HepG2 (cell line): ENCODE results near the gene RAPSN. TPM values are rescaled to one million over a fixed set of nuclear protein-coding genes. Genes with fewer than 3 reads are reported as not detected.
A peak's percentile ranks its signal among the peaks of the same experiment; 100 is the strongest.

Experiments used
- DR1 ChIP-seq: sonication (generic); formaldehyde crosslinking; IDR thresholded peaks from 2 replicates; pipeline ENCODE4 v1.8.0; 2021; ENCODE audit warnings: mild to moderate bottlenecking, missing genetic modification reagents, inconsistent platforms
- HNRNPLL ChIP-seq: fragments of 200-400 bp; formaldehyde crosslinking; IDR thresholded peaks from 2 replicates; pipeline ENCODE4 v1.6.1; 2017; ENCODE audit warnings: mild to moderate bottlenecking, low read depth, low read length; ENCODE audit not compliant: poor library complexity, severe bottlenecking
- MAFG ChIP-seq: sonication (generic); formaldehyde crosslinking; IDR thresholded peaks from 2 replicates; pipeline ENCODE4 v1.5.1; 2020; ENCODE audit warnings: mild to moderate bottlenecking, missing genetic modification reagents
- PLRG1 ChIP-seq: fragments of 450-650 bp; conservative IDR thresholded peaks from 2 replicates; pipeline ENCODE4 v1.6.1; 2016
- RELA ChIP-seq: sonication (generic); formaldehyde crosslinking; IDR thresholded peaks from 2 replicates; pipeline ENCODE4 v1.4.0; 2020; ENCODE audit warnings: missing genetic modification reagents
- ZBTB38 ChIP-seq: sonication (generic); formaldehyde crosslinking; IDR thresholded peaks from 2 replicates; pipeline ENCODE4 v1.5.1; 2020; ENCODE audit warnings: mild to moderate bottlenecking, missing genetic modification reagents
- ZNF326 ChIP-seq: sonication (generic); formaldehyde crosslinking; IDR thresholded peaks from 2 replicates; pipeline ENCODE4 v1.4.0; 2020; ENCODE audit warnings: missing genetic modification reagents, borderline replicate concordance
- ZNF333 ChIP-seq: sonication (generic); formaldehyde crosslinking; IDR thresholded peaks from 2 replicates; pipeline ENCODE4 v1.4.0; 2020; ENCODE audit warnings: mild to moderate bottlenecking, missing genetic modification reagents, borderline replicate concordance
- ZNF660 ChIP-seq: sonication (generic); formaldehyde crosslinking; IDR thresholded peaks from 2 replicates; pipeline ENCODE4 v1.5.1; 2020; ENCODE audit warnings: mild to moderate bottlenecking, low read depth, missing genetic modification reagents, borderline replicate concordance
- polyA plus RNA-seq, 8 experiments: library from polyadenylated mRNA; depleted of rRNA in 3 of 8; stranded (reverse) in 7 of 8; unstranded in 1 of 8; fragments of >200 nt; fragmentation: Illumina TruSeq in 4 of 8; extraction: Trizol in 4 of 8; gene quantifications; 2 replicates each; pipeline versions ENCODE4 v1.2.1 to v1.2.3, GENCODE V29; 2011 to 2016; ENCODE audit warnings: low read depth in 4 of 8, missing spikeins in 1 of 8, mixed read lengths in 1 of 8; ENCODE audit not compliant: insufficient read depth in 1 of 8
- total RNA-seq, 5 experiments: library from RNA; depleted of rRNA; stranded (reverse); fragments of >200 nt; fragmentation: Illumina TruSeq; extraction: Trizol; gene quantifications; 2 replicates each; pipeline ENCODE4 v1.2.3, GENCODE V29; 2016; ENCODE audit warnings: low read depth in 1 of 5
- TF ChIP-seq, protein P1 (sequence below): sonication (generic); formaldehyde crosslinking; IDR thresholded peaks from 2 replicates; pipeline ENCODE4 v1.4.0; 2020; ENCODE audit warnings: mild to moderate bottlenecking, missing genetic modification reagents
- TF ChIP-seq, protein P2 (sequence below): sonication (generic); IDR thresholded peaks from 2 replicates; pipeline ENCODE4 v1.6.1; 2016; ENCODE audit warnings: low read depth, borderline replicate concordance
- TF ChIP-seq, protein P3 (sequence below): sonication (generic); formaldehyde crosslinking; IDR thresholded peaks from 2 replicates; pipeline ENCODE4 v1.5.0; 2020; ENCODE audit warnings: mild to moderate bottlenecking, missing genetic modification reagents

Gene RAPSN
- total and polyA plus RNA-seq, 2 of the 13 experiments (the other 11 are each of a cell fraction or from before 2014, with no cell fraction given), result 0.15 to 1.2 TPM

DNA sequence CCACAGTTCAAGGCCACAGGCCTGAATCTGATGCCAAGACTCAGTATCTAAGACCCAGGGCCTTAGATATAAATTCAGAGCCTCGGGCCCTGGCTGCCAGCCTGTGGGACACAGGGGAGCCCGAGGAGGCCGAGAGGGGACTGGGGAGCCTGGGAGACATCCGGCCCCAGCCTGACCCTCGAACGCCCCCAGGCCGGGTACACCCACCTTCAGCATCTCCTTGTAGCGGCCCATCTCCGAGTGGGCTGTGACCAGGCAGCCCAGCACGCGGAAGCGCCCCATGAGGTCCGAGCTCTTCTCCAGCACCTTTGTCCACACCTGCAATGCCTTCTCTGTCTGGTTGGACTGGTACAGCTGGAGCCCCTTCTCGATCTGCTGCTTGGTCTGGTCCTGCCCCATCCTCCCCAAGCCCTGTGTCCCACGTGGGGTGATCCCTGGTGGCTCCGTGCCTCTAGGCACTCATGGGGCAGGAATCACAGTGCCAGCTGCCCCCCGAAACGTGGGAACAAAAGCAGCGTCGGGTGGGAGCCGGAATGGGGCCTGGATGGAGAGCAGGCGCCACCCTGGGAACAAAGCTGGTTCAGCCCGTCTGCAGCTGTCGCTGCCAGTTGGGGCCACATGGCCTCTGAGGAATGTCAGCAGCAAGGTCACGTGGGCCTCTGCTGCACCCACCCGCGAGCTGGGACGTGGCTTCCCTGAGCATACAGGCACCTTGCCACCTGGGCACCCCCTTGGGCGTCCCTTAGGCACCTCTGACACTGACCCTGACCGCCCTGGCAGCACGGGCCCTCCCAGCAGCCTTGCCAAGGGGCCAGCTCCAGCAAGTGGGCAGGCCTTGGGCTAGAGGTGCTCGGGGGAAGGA is at the start of gene RAPSN (continued):
- TF ChIP-seq, protein P1, sequence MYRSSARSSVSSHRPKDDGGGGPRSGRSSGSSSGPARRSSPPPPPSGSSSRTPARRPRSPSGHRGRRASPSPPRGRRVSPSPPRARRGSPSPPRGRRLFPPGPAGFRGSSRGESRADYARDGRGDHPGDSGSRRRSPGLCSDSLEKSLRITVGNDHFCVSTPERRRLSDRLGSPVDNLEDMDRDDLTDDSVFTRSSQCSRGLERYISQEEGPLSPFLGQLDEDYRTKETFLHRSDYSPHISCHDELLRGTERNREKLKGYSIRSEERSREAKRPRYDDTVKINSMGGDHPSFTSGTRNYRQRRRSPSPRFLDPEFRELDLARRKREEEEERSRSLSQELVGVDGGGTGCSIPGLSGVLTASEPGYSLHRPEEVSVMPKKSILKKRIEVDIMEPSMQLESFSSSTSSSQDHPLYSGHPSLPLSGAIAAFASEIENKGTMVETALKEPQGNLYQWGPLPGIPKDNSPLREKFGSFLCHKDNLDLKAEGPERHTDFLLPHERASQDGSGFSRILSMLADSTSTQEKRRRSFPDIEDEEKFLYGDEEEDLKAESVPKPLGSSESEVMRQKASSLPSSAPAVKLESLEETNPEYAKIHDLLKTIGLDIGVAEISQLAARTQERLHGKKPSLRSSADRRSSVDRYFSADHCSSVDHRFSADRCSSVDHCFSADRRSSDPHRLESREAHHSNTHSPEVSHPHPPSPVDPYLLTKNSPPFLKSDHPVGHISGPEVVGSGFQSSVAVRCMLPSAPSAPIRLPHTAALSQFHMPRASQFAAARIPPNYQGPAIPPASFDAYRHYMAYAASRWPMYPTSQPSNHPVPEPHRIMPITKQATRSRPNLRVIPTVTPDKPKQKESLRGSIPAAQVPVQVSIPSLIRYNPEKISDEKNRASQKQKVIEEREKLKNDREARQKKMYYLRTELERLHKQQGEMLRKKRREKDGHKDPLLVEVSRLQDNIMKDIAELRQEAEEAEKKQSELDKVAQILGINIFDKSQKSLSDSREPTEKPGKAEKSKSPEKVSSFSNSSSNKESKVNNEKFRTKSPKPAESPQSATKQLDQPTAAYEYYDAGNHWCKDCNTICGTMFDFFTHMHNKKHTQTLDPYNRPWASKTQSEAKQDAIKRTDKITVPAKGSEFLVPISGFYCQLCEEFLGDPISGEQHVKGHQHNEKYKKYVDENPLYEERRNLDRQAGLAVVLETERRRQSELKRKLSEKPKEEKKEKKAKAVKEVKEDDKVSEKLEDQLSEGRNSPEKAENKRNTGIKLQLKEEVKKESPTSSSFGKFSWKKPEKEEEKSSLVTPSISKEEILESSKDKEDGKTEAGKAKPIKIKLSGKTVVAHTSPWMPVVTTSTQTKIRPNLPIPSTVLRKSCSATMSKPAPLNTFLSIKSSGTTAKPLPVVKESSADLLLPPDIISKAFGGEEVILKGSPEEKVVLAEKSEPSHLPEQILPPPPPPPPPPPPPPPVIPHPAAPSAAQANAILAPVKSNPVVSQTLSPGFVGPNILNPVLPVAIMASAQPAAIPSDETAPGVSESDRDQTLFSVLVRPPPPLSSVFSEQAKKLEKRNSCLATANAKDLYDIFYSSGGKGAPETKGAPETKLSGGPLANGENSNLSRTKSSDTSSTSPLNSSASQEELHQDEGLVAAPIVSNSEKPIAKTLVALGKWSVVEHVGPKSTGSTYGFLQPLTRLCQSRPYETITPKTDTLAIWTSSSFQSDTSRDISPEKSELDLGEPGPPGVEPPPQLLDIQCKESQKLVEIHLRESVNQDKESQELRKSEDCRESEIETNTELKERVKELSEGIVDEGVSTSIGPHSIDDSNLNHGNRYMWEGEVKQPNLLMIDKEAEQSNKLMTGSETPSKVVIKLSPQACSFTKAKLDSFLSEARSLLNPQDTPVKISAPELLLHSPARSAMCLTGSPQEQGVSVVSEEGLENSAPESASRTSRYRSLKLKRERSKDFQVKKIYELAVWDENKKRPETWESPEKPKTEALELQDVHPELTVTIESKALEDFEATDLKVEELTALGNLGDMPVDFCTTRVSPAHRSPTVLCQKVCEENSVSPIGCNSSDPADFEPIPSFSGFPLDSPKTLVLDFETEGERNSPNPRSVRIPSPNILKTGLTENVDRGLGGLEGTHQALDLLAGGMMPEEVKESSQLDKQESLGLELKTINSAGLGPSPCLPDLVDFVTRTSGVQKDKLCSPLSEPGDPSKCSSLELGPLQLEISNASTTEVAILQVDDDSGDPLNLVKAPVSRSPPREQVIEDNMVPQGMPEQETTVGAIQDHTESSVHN, result no peak
- no peak for TF ChIP-seq RELA
- no peak for TF ChIP-seq DR1 (CRISPR knock-in tag)
- no peak for TF ChIP-seq ZNF660 (CRISPR knock-in tag)
- no peak for TF ChIP-seq ZNF333 (CRISPR knock-in tag)
- TF ChIP-seq MAFG, result no peak
- TF ChIP-seq, protein P2, sequence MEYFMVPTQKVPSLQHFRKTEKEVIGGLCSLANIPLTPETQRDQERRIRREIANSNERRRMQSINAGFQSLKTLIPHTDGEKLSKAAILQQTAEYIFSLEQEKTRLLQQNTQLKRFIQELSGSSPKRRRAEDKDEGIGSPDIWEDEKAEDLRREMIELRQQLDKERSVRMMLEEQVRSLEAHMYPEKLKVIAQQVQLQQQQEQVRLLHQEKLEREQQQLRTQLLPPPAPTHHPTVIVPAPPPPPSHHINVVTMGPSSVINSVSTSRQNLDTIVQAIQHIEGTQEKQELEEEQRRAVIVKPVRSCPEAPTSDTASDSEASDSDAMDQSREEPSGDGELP, result no peak
- TF ChIP-seq, protein P3, sequence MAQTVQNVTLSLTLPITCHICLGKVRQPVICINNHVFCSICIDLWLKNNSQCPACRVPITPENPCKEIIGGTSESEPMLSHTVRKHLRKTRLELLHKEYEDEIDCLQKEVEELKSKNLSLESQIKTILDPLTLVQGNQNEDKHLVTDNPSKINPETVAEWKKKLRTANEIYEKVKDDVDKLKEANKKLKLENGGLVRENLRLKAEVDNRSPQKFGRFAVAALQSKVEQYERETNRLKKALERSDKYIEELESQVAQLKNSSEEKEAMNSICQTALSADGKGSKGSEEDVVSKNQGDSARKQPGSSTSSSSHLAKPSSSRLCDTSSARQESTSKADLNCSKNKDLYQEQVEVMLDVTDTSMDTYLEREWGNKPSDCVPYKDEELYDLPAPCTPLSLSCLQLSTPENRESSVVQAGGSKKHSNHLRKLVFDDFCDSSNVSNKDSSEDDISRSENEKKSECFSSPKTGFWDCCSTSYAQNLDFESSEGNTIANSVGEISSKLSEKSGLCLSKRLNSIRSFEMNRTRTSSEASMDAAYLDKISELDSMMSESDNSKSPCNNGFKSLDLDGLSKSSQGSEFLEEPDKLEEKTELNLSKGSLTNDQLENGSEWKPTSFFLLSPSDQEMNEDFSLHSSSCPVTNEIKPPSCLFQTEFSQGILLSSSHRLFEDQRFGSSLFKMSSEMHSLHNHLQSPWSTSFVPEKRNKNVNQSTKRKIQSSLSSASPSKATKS (CRISPR knock-in tag), result no peak
- TF ChIP-seq PLRG1, result no peak
- TF ChIP-seq HNRNPLL, result no peak
- TF ChIP-seq ZBTB38 (CRISPR knock-in tag), result peak; percentile 81; the same call in 1 of the 2 replicates
- no peak for TF ChIP-seq ZNF326 (CRISPR knock-in tag)
